Stimulated activated CD8-positive, alpha-beta memory T cell treated with anti-CD3 and anti-CD28 coated beads, Interleukin-4, amount 100 ng/mL, for 24 hours (primary cell): ENCODE measurements around the gene CCDC27.

Experiments used
- DNase-seq: peaks from one replicate; pipeline ENCODE4 v3.0.0-alpha.2; 2020; ENCODE audit warnings: low read depth

The CCDC27 gene

DNA sequence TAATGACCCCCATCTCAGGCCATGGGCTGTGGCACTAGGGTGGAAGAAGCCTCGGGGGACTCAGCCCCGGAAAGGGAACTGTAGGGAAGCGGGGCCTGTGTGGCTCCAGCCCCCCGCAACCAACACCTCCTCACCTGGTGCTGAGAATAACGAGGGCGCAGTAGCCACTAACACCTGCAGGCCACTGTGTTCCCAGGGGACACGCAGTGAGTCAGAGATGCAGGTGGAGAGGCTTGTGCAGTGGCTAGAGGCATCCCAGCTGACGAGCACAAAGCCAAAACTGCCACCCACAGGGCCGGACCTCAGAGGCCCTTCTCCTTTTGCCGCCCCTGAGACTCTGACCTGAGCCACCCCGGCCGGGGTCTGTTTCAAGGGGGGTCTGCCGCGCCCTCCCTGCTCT, 33.5 kb upstream of the CCDC27 start:
- no peak for DNase-seq

DNA sequence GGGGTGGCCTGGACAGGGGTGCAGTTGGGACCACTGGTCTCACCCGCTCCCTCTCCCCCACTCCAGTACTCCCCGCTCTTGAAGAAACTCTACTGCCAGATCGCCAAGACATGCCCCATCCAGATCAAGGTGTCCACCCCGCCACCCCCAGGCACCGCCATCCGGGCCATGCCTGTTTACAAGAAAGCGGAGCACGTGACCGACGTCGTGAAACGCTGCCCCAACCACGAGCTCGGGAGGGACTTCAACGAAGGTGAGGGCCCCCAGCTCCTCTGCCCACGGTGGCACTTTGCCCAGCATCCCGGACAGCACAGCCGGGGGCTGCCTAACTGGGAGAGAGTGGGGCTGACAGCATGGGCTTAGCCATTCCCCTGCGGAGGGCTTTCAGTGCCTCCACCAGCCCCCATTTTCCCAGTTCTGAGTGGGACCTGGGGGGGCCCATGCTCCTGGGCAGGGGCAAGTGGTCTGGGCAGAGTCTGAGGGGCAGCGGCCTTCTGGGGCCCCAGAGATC, 30.2 kb upstream of the CCDC27 start:
- DNase-seq, result no peak

DNA sequence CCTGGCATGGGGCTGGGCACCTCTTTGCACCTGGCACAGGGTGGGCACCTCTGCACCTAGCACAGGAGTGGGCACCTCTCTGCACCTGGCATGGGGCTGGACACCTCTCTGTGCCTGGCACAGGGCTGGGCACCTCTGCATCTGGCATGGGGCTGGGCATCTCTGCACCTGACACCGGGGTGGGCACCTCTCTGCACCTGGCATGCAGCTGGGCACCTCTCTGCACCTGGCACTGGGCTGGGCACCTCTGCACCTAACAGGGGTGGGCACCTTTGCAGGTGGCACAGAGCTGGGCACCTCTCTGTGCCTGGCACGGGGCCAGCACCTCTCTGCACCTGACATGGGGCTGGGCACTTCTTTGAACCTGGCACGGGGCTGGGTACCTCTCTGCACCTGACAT, 29.4 kb upstream of the CCDC27 start:
- no peak for DNase-seq

DNA sequence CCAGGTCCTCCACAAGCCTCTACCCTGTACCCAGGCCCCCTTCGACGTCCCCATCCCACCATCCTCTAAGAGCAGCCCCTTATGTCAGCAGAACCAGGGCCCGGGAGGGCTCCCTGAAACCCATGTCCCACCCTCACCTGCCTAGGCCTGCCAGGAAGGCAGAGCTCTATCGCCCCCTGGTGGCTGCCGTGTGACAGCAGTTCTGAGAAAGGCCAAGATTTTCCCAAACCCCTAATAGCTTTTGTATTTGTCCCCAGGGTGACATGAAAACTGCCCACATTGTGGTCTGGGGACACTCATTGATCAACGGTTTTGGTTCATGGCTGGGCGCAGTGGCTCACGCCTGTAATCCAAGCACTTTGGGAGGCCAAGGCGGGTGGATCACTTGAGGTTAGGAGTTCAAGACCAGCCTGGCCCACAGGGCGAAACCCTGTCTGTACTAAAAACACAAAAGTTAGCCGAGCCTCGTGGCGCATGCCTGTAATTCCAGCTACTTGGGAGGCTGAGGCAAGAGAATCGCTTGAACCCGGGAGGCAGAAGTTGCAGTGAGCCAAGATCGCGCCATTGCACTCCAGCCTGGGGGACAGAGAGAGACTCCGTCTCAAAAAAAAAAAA, 27.7 kb upstream of the CCDC27 start:
- DNase-seq, result peak; percentile 66

DNA sequence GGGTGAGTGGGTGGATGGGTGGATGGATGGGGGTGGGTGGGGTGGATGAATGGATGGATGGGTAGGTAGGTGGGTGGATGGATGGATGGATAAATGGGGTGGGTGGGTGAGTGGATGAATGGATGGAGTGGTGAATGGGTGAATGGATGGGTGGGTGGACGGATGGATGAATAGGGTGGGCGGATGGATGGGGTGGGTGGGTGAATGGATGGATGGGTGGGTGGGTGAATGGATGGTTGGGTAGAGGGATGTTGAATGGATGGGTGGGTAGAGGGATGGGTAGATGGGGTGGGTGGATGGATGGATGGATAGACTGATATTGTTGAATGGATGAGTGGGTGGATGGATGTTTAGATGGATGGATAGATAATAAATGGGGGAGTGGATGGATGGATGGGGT, 26.9 kb upstream of the CCDC27 start:
- no peak for DNase-seq

DNA sequence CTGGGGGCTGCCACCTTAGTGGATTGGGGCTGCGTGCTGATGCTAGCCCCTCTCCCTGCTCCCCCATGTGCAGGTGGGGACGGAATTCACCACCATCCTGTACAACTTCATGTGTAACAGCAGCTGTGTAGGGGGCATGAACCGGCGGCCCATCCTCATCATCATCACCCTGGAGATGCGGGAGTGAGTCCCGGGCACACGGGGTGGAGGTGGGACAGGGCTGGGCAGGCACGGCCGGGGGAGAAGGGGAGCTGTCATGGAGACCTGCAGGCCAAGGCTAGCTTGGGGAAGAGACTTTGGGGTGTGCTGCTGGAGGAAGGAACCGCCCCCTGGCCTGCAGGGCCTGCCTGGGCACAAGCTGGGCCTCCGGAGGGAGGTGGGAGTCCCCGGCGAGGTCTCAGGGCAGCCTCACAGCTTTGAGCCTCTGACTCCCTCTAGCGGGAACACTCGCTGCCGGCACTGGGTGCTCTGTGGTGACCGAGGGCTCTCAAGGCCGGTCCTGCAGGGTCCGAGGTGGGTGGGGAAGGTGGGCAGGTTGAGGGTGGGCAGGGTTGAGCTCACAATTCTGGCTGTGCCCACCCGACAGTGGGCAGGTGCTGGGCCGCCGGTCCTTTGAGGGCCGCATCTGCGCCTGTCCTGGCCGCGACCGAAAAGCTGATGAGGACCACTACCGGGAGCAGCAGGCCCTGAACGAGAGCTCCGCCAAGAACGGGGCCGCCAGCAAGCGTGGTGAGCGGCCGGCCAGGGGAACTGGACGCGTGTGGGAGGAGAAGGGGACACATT, 25.0 kb upstream of the CCDC27 start:
- DNase-seq, result no peak

DNA sequence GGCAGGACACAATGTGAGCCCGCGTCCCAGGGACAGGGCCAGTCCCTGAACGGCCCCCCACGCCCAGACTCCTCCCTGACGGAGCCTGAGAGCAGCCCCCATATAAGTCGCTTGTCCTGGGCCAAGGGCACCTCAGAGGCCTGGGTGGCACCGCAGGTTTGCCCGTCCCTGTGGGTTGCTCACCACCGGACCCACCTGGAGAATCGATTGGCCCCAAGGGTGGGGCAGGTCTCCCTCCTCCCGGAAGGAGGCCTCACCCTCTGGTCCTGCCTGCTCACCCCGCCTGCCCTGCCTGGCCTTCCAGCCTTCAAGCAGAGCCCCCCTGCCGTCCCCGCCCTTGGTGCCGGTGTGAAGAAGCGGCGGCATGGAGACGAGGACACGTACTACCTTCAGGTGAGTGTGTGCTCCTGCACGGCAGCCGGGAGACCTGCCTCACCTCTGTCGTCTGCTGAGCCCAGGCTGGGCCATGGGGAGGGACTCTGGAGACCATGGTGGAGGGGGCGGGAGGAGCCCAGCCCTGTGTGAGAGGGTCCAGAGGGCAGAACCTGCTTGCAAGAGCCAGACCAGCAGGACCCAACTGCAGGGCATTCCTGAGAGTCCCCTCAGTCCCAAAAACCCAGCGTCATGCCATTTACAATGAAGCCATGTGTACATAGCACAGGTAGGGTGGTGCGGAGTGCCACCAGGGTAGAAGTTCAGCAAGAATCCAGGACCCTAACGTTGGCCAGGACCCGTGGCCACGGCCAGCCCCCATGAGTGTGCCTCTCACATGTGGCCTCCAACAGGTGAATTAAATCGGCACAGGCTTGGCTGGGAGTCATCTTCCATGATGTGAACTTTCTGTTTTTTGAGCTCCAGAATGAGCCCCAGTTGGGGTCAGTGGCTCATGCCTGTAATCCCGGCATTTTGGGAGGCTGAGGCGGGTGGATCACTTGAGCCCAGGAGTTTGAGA, 24.1 kb upstream of the CCDC27 start:
- DNase-seq, result no peak

DNA sequence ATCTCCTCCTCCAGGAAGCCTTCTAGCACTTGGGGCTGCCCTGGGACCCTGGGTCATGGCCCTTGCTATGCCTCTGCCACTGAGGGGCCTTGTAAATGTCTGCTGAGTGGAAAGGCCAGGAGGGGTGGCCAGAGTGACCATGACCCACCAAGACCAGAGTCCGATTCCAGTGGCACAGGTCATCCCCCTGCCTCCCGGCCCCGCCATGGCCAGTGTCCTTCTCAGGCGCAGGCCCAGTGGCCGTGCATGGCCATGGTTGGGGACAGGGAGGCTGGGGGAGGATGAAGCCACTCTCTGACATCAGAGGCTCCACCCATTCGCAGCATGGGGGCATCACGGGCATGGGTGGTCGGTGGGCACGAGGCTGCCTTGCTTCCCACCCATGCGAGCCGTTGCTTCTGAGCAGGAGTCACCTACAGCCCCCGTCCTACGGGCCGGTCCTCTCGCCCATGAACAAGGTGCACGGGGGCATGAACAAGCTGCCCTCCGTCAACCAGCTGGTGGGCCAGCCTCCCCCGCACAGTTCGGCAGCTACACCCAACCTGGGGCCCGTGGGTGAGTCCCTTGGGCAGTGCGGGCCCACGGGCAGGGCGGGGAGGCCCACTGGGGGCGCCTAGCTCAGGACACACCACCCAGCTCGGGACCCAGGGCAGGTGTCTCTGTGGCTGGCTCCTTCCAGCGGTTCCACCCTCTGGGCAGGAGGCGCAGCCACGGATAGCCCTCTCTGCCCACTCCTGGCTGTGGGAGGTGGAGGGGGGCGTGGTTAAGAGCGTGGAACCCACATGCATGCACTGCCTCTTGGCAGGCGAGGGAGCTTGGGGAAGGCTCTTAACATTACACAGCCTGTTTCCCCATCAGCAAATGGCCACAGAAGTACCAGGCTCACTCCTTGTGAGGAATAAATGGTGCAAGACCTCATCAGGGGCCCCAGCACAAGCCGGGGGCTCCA, 22.4 kb upstream of the CCDC27 start:
- no peak for DNase-seq

DNA sequence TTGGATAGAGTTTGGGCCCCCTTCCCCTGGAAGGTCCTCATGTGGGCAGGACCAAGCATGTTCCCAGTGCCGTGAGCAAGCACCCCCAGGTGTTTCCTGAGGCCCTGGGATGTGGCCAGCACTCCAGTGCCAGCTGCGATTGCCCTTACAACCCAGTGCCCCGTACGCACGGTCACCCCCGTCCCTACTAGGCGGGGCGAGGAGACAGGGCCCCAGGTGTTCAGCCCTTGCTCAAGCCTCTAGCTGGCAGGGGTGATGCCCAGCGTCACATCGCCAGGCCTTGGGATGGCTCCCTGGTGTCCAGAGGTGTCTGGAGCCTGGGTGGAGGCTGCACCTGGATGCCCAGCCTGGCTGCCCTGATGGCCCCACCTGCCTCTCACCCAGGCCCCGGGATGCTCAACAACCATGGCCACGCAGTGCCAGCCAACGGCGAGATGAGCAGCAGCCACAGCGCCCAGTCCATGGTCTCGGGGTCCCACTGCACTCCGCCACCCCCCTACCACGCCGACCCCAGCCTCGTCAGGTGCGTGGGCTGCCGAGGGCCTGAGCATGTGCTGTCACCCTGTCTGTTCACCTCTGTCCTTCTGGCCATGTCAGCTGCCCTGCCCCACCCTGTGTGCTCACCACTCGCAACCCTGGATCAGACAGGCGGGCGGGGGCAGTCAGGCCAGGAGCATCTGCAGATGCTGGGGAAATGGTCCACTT, 21.6 kb upstream of the CCDC27 start:
- DNase-seq, result no peak

DNA sequence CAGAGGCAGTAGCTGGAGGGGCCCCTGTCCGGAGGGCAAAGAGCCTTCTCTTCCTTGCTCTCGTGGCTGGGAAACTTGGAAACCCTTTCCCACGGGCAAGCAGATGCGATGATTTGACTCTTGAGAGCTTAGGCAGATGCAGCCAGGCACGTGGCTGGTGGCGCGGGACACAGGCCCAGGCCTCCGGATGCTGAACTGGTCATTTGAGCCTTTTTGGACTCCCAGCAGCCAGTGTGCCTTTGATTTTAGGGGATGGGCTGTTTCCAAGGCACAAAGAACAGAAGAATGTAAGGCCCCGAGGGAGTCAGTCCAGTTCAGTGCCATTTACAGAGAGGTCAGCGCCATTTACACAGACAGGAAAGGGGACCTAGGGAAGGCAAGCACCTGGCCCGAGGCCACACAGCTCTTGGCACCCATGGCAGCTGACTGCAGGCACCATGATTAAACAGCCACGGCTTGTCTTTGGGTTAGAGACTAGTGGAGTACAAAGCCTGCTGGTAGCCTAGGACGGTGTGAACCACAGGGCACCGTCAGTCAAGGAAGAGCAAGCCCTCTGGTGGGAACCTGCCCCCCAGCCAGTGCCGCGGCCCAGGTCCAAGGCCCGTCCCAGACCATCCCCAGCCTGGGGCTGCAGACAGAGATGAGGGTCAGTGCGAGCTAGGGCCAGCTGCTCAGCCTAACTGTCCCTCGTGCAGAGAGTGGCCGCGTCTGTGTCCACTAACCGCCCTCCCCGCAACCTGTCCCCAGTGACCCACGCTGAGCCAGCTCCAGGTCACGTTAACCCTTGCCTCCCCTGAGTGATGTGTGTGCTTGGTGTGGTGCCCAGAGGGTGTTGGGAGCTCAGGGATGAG, 20.4 kb upstream of the CCDC27 start:
- DNase-seq, result no peak

DNA sequence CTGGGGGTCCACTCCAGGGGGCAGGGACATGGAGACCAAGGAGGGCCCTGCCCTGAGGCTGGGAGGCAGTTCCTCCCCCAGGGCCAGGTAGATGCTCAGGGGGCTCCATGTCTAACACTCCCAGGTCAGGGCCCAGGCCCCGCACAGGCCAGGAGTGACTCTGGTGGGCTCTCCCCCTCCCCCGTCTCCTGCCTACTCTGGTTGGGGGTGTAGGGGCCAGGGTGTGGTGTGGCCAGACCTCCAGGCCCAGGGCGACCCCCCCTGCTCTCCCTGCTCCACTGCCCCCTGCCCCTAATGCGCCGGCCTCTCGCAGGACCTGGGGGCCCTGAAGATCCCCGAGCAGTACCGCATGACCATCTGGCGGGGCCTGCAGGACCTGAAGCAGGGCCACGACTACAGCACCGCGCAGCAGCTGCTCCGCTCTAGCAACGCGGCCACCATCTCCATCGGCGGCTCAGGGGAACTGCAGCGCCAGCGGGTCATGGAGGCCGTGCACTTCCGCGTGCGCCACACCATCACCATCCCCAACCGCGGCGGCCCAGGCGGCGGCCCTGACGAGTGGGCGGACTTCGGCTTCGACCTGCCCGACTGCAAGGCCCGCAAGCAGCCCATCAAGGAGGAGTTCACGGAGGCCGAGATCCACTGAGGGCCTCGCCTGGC, 19.7 kb upstream of the CCDC27 start:
- DNase-seq, result no peak

DNA sequence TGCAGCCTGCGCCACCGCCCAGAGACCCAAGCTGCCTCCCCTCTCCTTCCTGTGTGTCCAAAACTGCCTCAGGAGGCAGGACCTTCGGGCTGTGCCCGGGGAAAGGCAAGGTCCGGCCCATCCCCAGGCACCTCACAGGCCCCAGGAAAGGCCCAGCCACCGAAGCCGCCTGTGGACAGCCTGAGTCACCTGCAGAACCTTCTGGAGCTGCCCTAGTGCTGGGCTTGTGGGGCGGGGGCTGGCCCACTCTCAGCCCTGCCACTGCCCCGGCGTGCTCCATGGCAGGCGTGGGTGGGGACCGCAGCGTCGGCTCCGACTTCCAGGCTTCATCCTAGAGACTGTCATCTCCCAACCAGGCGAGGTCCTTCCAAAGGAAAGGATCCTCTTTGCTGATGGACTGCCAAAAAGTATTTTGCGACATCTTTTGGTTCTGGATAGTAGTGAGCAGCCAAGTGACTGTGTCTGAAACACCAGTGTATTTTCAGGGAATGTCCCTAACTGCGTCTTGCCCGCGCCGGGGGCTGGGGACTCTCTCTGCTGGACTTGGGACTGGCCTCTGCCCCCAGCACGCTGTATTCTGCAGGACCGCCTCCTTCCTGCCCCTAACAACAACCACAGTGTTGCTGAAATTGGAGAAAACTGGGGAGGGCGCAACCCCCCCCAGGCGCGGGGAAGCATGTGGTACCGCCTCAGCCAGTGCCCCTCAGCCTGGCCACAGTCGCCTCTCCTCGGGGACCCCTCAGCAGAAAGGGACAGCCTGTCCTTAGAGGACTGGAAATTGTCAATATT, 19.0 kb upstream of the CCDC27 start:
- no peak for DNase-seq

DNA sequence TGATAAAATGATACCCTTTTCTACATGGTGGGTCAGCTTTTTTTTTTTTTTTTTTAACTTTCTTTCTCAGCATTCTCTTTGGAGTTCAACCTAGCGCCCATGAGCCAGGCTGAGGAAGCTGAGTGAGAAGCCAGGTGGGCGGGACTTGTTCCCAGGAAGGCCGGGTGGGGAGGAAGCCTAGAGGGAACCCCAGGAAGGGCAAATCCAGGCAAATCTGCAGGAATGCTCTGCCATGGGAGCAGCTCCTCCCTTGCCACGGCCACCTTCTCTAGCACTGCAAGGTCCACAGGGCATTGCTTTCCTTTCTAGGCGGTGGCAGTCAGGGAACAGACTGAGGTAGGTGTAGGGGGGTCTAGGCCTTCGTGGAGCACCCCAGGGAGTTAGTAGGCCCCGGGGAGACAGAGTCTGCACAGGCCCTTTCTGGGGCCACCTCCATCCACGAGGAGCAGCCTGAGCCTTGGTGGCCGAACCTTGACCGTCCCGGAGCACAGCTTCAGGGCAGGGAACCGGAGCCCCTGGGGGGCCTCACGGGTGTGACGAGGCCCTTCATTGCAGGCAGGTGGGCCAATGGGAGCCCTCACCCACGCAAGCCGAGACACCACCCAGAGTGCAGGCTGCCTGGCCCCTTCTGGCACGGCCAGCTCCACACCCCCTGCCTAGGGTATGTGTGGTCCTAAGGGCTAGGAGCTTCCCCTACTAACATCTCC, 18.2 kb upstream of the CCDC27 start:
- no peak for DNase-seq

DNA sequence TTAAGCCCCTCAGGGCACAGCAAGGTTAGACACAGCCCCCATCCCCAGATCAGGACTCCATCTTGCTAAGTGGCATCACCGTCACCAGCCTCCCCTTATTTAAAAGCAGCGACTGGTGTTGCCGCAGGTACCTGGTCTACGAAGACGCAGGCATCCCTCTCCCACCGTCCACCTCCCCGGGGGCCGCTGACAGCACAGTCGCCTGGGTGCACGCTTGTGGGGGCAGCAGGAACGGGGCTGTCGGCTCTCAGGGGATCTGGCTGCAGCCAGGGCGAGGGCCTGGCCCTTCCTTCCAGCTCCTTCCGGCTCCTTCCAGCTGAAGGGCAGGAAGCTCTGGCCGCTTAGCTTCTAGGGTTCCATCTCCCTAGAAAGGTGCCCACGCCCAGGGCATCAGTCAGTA, 17.6 kb upstream of the CCDC27 start:
- DNase-seq, result no peak

DNA sequence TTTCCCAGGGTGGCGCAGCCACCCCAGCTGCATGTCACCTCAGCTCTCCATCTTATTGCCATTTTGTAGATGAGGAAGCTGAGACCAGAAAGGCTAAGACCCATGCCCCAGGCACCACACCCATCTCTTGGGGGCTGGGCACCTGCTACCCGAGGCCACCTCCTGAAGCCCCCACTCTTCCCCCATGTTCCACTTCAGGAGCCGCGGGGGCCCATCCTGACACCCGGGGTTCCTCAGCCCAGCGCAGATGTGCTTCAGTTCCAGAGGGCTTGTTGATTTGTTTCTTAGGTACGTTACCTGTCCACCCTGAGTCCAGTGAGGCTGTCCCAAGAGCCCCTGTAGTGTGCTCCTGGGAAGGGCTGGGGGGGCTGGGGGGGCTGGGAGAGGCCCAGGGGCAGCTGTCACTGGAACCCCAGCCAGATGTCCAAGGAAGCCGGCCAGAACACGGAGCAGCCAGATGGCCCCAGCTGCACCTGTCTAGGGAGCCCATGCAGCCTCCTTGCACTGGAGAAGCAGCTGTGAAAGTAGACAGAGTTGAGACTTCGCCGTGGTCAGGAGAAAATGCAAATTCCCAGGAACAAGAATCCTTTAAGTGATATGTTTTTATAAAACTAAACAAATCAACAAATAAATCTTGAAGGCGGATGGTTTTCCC, 17.1 kb upstream of the CCDC27 start:
- DNase-seq, result no peak

DNA sequence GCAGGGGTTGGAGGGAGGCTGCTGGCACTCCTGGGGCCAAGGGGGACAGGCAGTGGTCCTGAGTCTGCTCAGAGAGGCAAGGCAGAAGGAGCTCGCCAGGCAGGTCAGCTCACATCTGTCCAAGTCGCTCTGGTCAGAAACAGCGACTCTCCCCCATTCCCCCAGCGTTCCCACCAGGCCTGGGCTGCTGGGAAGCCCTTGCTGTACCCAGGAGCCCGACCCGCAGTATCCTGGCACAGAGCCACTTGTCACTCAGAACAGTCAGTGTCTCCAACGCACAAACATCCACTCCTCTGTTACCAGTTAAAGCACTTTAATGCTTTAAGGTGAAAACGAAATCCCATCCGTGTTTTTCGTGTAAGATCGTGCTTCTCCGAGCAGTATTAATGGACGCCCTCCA, 16.6 kb upstream of the CCDC27 start:
- no peak for DNase-seq

DNA sequence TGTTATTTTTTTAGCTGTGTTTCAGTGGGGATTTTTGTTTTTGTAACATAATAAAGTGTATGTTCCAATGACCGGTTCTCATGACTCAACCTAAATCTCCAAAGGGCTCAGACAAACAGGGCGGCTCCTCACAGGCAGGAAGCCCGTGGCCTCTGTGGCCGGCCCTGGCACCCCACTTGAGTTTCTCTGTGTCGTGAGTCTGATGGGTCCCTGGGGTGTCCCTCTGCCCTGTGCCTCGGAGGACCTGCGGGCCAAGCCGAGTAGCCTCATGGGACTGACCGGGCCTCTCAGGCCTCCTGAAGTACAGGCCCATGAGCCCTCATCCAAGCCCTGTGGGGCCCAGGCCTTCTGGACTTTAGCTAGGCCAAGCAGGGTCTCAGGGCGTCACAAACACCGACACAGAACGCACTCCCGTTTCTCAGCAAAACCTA, 16.1 kb upstream of the CCDC27 start:
- no peak for DNase-seq
